VCaP (cell line): ENCODE data around the gene ZNF582.

Experiments used
- H3K27ac ChIP-seq: fragments of 450-650 bp; 2 replicates; pipeline ENCODE4 v1.5.1; 2017
- CTCF ChIP-seq: fragments of 450-650 bp; conservative IDR thresholded peaks from 2 replicates; pipeline ENCODE4 v1.5.1; 2017; ENCODE audit warnings: mild to moderate bottlenecking, moderate library complexity

ZNF582 gene

GRCh38 chr19:56403764-56404704 lies 10.7 kb upstream of the ZNF582 start, which contains the start of gene ZNF583:
Gene ZNF583 (plus strand): TSS chr19:56404332. CDS start chr19:56407115, 2,783 bp downstream.
- H3K27ac ChIP-seq: peak within 1 kb of the TSS; percentile 96
- TF ChIP-seq CTCF: no peak

GRCh38 chr19:56403261-56403660 lies 9.9 kb upstream of the ZNF582 start:
- peak overlapping the region; percentile 96 for H3K27ac ChIP-seq
- TF ChIP-seq CTCF: no peak

- peak overlapping the region; percentile 96 for H3K27ac ChIP-seq
- TF ChIP-seq CTCF: no peak
Observed at GRCh38 chr19:56400485-56400884, 7.2 kb upstream of the ZNF582 start.

GRCh38 chr19:56398809-56399208 lies 5.5 kb upstream of the ZNF582 start:
- no peak for TF ChIP-seq CTCF

GRCh38 chr19:56383826-56384605 lies 9.3 kb downstream of the ZNF582 start:
- TF ChIP-seq CTCF: no peak
- no peak overlapping the region for H3K27ac ChIP-seq

More at GRCh38 chr19:56398809-56399208, 5.5 kb upstream of the ZNF582 start:
- no peak overlapping the region for H3K27ac ChIP-seq

GRCh38 chr19:56377105-56377924 lies 16.0 kb downstream of the ZNF582 start:
- no peak overlapping the region for H3K27ac ChIP-seq
- TF ChIP-seq CTCF: no peak

- TF ChIP-seq CTCF: no peak
- no peak overlapping the region for H3K27ac ChIP-seq
Observed at GRCh38 chr19:56372281-56372680, 21.1 kb downstream of the ZNF582 start.
